MM.1S (cell line): Measurements from ENCODE around the gene PSENEN.

Experiments
- DNase-seq: peaks from one replicate; pipeline ENCODE4 v3.0.0-alpha.2; 2015
- H2AFZ ChIP-seq: fragments of 300-600 bp; sonication (generic); 2 replicates; pipeline ENCODE4 v1.6.0; 2016; ENCODE audit warnings: antibody characterized with exemption, low read length
- H3F3A ChIP-seq: fragments of 300-600 bp; sonication (generic); 2 replicates; pipeline ENCODE4 v1.6.1; 2016; ENCODE audit warnings: mild to moderate bottlenecking, antibody characterized with exemption, low read length, moderate library complexity, mixed read lengths; ENCODE audit not compliant: insufficient read depth
- H3K27ac ChIP-seq: fragments of 300-600 bp; sonication (generic); 2 replicates; pipeline ENCODE4 v1.5.1; 2016; ENCODE audit warnings: mild to moderate bottlenecking, low read length
- H3K27me3 ChIP-seq: fragments of 300-600 bp; sonication (generic); replicated peaks from 2 replicates; pipeline ENCODE4 v1.6.0; 2016; ENCODE audit warnings: low read length; ENCODE audit not compliant: insufficient read depth
- H3K36me3 ChIP-seq: fragments of 300-600 bp; sonication (generic); replicated peaks from 2 replicates; pipeline ENCODE4 v1.6.1; 2016; ENCODE audit warnings: mild to moderate bottlenecking, low read length, mixed read lengths; ENCODE audit not compliant: insufficient read depth
- H3K4me1 ChIP-seq: fragments of 300-600 bp; sonication (generic); 2 replicates; pipeline ENCODE4 v1.6.1; 2016; ENCODE audit warnings: low read length, mixed read lengths
- H3K4me2 ChIP-seq: fragments of 300-600 bp; sonication (generic); 2 replicates; pipeline ENCODE4 v1.6.0; 2016; ENCODE audit warnings: low read depth, low read length
- H3K4me3 ChIP-seq: fragments of 300-600 bp; sonication (generic); 2 replicates; pipeline ENCODE4 v1.5.1; 2016; ENCODE audit warnings: low read length, mixed read lengths
- H3K79me2 ChIP-seq: fragments of 300-600 bp; sonication (generic); 2 replicates; pipeline ENCODE4 v1.6.1; 2016; ENCODE audit warnings: mixed run types, low read length, mixed read lengths
- H3K9ac ChIP-seq: fragments of 300-600 bp; sonication (generic); 2 replicates; pipeline ENCODE4 v1.6.1; 2016; ENCODE audit warnings: low read length, mixed read lengths
- H3K9me2 ChIP-seq: fragments of 300-600 bp; sonication (generic); replicated peaks from 2 replicates; pipeline ENCODE4 v1.6.1; 2016; ENCODE audit warnings: mild to moderate bottlenecking, low read length, mixed read lengths; ENCODE audit not compliant: insufficient read depth
- H3K9me3 ChIP-seq: fragments of 300-600 bp; sonication (generic); replicated peaks from 2 replicates; pipeline ENCODE4 v1.6.1; 2016; ENCODE audit warnings: mild to moderate bottlenecking, low read length, mixed read lengths; ENCODE audit not compliant: insufficient read depth
- H4K20me1 ChIP-seq: fragments of 300-600 bp; sonication (generic); 2 replicates; pipeline ENCODE4 v1.6.1; 2016; ENCODE audit warnings: mild to moderate bottlenecking, low read length, moderate library complexity, mixed read lengths; ENCODE audit not compliant: insufficient read depth
- EZH2 ChIP-seq: fragments of 300-600 bp; sonication (generic); optimal IDR thresholded peaks from 2 replicates; pipeline ENCODE3; 2017; ENCODE audit warnings: low read depth, mild to moderate bottlenecking, antibody characterized with exemption, low read length, mixed read lengths
- EZH2phosphoT487 ChIP-seq: fragments of 300-600 bp; sonication (generic); IDR thresholded peaks from 2 replicates; pipeline ENCODE4 v1.6.1; 2018; ENCODE audit warnings: antibody characterized with exemption, low read length
- TF ChIP-seq, protein P1 (sequence below): fragments of 300-600 bp; sonication (generic); IDR thresholded peaks from 2 replicates; pipeline ENCODE4 v1.5.1; 2016; ENCODE audit warnings: antibody characterized with exemption, low read length, mixed read lengths

Gene PSENEN

DNA sequence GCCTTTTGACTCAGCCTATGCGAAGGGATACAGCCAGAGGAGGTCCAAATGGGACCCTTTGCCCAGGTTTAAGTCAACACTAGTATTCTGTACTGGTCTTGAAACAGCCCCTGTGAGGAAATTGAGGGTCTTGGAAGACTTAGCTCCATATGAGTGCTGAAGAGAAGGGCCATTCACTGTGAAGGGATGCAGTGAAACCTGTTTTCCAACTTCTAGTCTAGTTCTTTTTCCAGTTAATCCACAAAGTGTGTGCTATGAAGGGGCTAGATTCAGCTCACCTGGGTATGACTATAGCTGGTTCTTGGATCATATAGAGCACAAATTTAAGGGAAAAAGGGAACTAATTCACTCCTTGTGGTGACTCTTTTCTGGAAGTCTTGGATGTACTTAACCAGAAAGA, 37.1 kb upstream of the PSENEN start:
- H3K9ac ChIP-seq: no peak overlapping the region
- H3K36me3 ChIP-seq: no peaks in the 10 kb centered on the region
- no peak for TF ChIP-seq EZH2
- peaks cover 53% of the 10 kb centered on the region for H3K27me3 ChIP-seq
- H3F3A ChIP-seq: no peaks in the 10 kb centered on the region
- H3K9me3 ChIP-seq: no peaks in the 10 kb centered on the region
- H3K9me2 ChIP-seq: no peaks in the 10 kb centered on the region
- no peaks in the 10 kb centered on the region for H4K20me1 ChIP-seq
- peaks cover 5% of the 10 kb centered on the region; the same call in 1 of the 2 replicates for H3K4me1 ChIP-seq
- no peak overlapping the region for H2AFZ ChIP-seq
- no peak overlapping the region for H3K4me3 ChIP-seq
- no peak for DNase-seq
- H3K4me2 ChIP-seq: no peak overlapping the region
- H3K79me2 ChIP-seq: no peaks in the 10 kb centered on the region
- H3K27ac ChIP-seq: no peak overlapping the region

DNA sequence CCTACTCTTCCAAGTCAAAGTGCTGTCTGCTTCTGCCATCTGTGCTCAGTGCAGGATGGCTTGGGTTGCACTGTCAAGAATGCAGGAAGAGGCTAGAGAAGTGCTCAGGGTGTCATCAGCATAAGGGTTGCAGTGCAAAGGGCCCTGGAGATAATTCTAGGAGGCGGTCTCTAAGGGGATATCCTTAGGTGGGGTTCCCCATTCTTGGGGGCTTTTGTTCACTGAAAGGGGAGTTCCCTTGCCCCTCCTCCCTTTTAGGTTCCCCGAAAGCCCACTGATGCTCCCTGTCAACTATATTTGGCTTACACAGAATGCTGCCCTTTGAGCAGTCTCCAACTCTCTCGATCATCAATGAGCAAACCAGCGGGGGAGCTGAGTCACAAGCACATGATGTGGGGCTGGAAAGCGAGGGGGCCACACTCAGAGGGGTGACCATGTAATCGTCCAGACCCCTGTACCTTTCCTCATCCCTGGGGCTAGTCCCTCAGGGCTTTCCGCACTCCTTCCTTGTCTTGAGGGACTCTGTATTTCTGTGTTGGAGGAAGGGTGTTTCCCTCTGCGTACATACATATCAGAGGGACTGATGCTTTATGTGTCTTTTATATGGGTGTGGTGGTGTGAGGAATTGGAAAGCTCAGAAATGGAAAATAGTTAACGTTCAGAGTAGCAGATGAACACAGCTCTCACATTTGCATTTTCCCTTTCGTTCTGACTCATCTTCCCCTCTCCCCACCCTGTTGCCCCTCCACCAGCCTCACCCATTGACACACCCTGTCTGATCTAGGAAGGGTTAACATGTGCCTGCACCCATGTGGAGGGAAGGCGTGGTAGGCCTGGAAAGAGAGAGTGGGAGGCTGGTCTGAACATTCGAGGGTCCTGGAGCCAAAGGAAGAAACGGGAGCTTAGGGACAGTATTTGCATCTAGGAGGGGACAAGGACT, 34.4 kb upstream of the PSENEN start:
- H2AFZ ChIP-seq: no peak overlapping the region
- no peak overlapping the region for H3K9ac ChIP-seq
- peaks cover 9% of the 10 kb centered on the region for H3K4me1 ChIP-seq
- H3K4me2 ChIP-seq: no peak overlapping the region
- H3K36me3 ChIP-seq: no peaks in the 10 kb centered on the region
- no peaks in the 10 kb centered on the region for H4K20me1 ChIP-seq
- no peak overlapping the region for H3K27ac ChIP-seq
- H3K9me2 ChIP-seq: no peaks in the 10 kb centered on the region
- no peak for TF ChIP-seq EZH2
- no peak for TF ChIP-seq EZH2phosphoT487
- TF ChIP-seq, protein P1, sequence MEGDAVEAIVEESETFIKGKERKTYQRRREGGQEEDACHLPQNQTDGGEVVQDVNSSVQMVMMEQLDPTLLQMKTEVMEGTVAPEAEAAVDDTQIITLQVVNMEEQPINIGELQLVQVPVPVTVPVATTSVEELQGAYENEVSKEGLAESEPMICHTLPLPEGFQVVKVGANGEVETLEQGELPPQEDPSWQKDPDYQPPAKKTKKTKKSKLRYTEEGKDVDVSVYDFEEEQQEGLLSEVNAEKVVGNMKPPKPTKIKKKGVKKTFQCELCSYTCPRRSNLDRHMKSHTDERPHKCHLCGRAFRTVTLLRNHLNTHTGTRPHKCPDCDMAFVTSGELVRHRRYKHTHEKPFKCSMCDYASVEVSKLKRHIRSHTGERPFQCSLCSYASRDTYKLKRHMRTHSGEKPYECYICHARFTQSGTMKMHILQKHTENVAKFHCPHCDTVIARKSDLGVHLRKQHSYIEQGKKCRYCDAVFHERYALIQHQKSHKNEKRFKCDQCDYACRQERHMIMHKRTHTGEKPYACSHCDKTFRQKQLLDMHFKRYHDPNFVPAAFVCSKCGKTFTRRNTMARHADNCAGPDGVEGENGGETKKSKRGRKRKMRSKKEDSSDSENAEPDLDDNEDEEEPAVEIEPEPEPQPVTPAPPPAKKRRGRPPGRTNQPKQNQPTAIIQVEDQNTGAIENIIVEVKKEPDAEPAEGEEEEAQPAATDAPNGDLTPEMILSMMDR: no peak
- no peak overlapping the region for H3K4me3 ChIP-seq
- no peak for DNase-seq
- H3F3A ChIP-seq: peaks cover under 1% of the 10 kb centered on the region; the same call in 1 of the 2 replicates
- H3K9me3 ChIP-seq: no peaks in the 10 kb centered on the region
- no peaks in the 10 kb centered on the region for H3K79me2 ChIP-seq
- peaks cover 59% of the 10 kb centered on the region for H3K27me3 ChIP-seq

DNA sequence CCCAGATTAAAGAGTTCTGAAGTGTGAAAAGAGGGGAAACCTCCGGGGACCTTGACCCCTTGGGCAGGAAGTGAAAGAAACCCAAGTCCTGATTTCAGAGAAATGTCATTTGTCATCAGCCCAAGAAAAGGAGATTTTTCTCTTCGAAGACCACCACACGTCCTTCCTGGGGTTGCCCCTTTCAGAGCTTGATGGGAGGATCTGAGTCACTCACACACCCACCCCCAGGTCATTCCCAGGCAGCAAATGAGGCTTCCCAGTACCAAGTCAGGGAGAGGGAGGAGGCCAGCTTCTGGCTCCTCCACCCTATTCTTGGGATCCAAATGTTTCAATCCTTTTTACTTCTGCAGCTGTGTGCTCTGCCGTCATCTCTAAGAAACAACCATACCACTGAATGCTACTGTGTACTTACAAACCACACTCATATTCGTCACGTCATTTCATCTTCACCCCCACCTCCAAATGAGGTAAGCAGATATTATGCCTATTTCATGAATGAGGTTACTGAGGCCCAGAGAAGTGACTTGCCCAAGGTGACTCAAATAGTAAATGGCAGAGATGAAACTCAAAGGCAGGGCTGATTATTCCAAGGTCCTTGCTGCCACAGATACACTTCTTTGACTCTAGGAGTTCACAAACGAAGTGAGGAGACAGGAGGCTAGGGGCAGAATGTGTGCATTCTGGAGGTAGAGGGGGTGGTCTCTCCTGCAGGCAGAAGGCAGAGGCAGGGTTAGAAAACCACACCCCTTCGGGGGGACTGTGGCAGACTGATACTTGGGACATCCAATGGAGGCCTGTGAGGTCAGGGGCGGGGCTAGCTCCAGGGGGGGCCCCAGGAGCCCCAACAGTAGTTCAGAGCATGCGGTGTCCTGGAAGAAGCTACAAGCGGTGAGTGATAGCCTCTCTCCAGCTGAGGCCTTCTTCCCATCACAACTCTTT, 32.6 kb upstream of the PSENEN start:
- Histone ChIP-seq H3K27me3 (peaks cover 50% of the 10 kb centered on the region), H3F3A (peaks cover 7% of the 10 kb centered on the region; the same call in 1 of the 2 replicates), H4K20me1 (no peaks in the 10 kb centered on the region), H3K4me3 (no peak overlapping the region), H3K4me1 (peaks cover 11% of the 10 kb centered on the region), H2AFZ (no peak overlapping the region), H3K9me3 (no peaks in the 10 kb centered on the region), H3K9ac (no peak overlapping the region), H3K9me2 (no peaks in the 10 kb centered on the region), H3K4me2 (no peak overlapping the region), H3K79me2 (no peaks in the 10 kb centered on the region), H3K36me3 (no peaks in the 10 kb centered on the region), H3K27ac (no peak overlapping the region)
- TF ChIP-seq, protein P1: no peak
- TF ChIP-seq EZH2phosphoT487 (no peak), EZH2 (no peak)
- no peak for DNase-seq
